ENCODE data around the gene EVX1. TPM values are rescaled to one million over a fixed set of nuclear protein-coding genes. Genes with fewer than 3 reads are reported as not detected.

The EVX1 gene
- not detected in 2 replicates for total RNA-seq (2014; rRNA removed; shearing (Covaris generic))

GRCh38 chr7:27242555-27243339 is at the start of gene EVX1:
Gene EVX1 (plus strand): TSS chr7:27242802. CDS start chr7:27243031, 229 bp downstream.
- Histone ChIP-seq H3K36me3 (replicated peaks; ENCODE audit: control insufficient read depth, insufficient read depth, low read length) (no peaks in the 10 kb centered on the region), H3K27me3 (ENCODE audit: control insufficient read depth, insufficient read depth, low read length) (peaks cover 100% of the 10 kb centered on the region), H3K4me3 (ENCODE audit: insufficient read depth, low read depth, low read length) (no peak within 1 kb of the TSS)
- DNase-seq: peak; percentile 76

- peak; percentile 74 for DNase-seq
- peaks cover 99% of the 10 kb centered on the region for H3K27me3 ChIP-seq (ENCODE audit: control insufficient read depth, insufficient read depth, low read length)
- H3K36me3 ChIP-seq (replicated peaks; ENCODE audit: control insufficient read depth, insufficient read depth, low read length): no peaks in the 10 kb centered on the region
- H3K4me3 ChIP-seq (ENCODE audit: insufficient read depth, low read depth, low read length): no peak overlapping the region
Measured at GRCh38 chr7:27193335-27194001, 49.1 kb upstream of the EVX1 start.

GRCh38 chr7:27194002-27194352 is 48.6 kb upstream of the EVX1 start:
- no peaks in the 10 kb centered on the region for H3K36me3 ChIP-seq (replicated peaks; ENCODE audit: control insufficient read depth, insufficient read depth, low read length)
- DNase-seq: no peak

GRCh38 chr7:27194686-27195379 is 47.8 kb upstream of the EVX1 start:
- DNase-seq: no peak
- Histone ChIP-seq H3K4me3 (ENCODE audit: insufficient read depth, low read depth, low read length) (no peak overlapping the region), H3K36me3 (replicated peaks; ENCODE audit: control insufficient read depth, insufficient read depth, low read length) (no peaks in the 10 kb centered on the region), H3K27me3 (ENCODE audit: control insufficient read depth, insufficient read depth, low read length) (peaks cover 99% of the 10 kb centered on the region)

More at GRCh38 chr7:27194002-27194352, 48.6 kb upstream of the EVX1 start:
- no peak overlapping the region for H3K4me3 ChIP-seq (ENCODE audit: insufficient read depth, low read depth, low read length)
- peaks cover 99% of the 10 kb centered on the region for H3K27me3 ChIP-seq (ENCODE audit: control insufficient read depth, insufficient read depth, low read length)

- Histone ChIP-seq H3K36me3 (replicated peaks; ENCODE audit: control insufficient read depth, insufficient read depth, low read length) (no peaks in the 10 kb centered on the region), H3K27me3 (ENCODE audit: control insufficient read depth, insufficient read depth, low read length) (peaks cover 99% of the 10 kb centered on the region), H3K4me3 (ENCODE audit: insufficient read depth, low read depth, low read length) (no peak overlapping the region)
- DNase-seq: peak; percentile 85
Measured at GRCh38 chr7:27196287-27196767, 46.3 kb upstream of the EVX1 start.

GRCh38 chr7:27197137-27198042 is 45.2 kb upstream of the EVX1 start:
- no peak overlapping the region for H3K4me3 ChIP-seq (ENCODE audit: insufficient read depth, low read depth, low read length)
- DNase-seq: no peak
- H3K36me3 ChIP-seq (replicated peaks; ENCODE audit: control insufficient read depth, insufficient read depth, low read length): no peaks in the 10 kb centered on the region
- H3K27me3 ChIP-seq (ENCODE audit: control insufficient read depth, insufficient read depth, low read length): peaks cover 99% of the 10 kb centered on the region

GRCh38 chr7:27198138-27198841 is 44.3 kb upstream of the EVX1 start:
- H3K4me3 ChIP-seq (ENCODE audit: insufficient read depth, low read depth, low read length): no peak overlapping the region
- H3K27me3 ChIP-seq (ENCODE audit: control insufficient read depth, insufficient read depth, low read length): peaks cover 99% of the 10 kb centered on the region
- no peaks in the 10 kb centered on the region for H3K36me3 ChIP-seq (replicated peaks; ENCODE audit: control insufficient read depth, insufficient read depth, low read length)
- DNase-seq: peak; percentile 55

GRCh38 chr7:27198871-27199801 is 43.5 kb upstream of the EVX1 start:
- DNase-seq: peak; percentile 87
- H3K4me3 ChIP-seq (ENCODE audit: insufficient read depth, low read depth, low read length): no peak overlapping the region
- H3K36me3 ChIP-seq (replicated peaks; ENCODE audit: control insufficient read depth, insufficient read depth, low read length): no peaks in the 10 kb centered on the region
- peaks cover 99% of the 10 kb centered on the region for H3K27me3 ChIP-seq (ENCODE audit: control insufficient read depth, insufficient read depth, low read length)

- peaks cover 99% of the 10 kb centered on the region for H3K27me3 ChIP-seq (ENCODE audit: control insufficient read depth, insufficient read depth, low read length)
- no peaks in the 10 kb centered on the region for H3K36me3 ChIP-seq (replicated peaks; ENCODE audit: control insufficient read depth, insufficient read depth, low read length)
- H3K4me3 ChIP-seq (ENCODE audit: insufficient read depth, low read depth, low read length): peak within 1 kb of the TSS; percentile 19; the same call in 1 of the 2 replicates
- peak; percentile 89 for DNase-seq
Measured at GRCh38 chr7:27199849-27200760, 42.5 kb upstream of the EVX1 start, which contains the start of gene HOXA13. Gene HOXA13 (minus strand): TSS chr7:27200091. CDS start chr7:27200077, 14 bp downstream.

GRCh38 chr7:27200761-27201579 is 41.6 kb upstream of the EVX1 start:
- DNase-seq: no peak

GRCh38 chr7:27201580-27202017 is 41.0 kb upstream of the EVX1 start:
- DNase-seq: no peak
- no peaks in the 10 kb centered on the region for H3K36me3 ChIP-seq (replicated peaks; ENCODE audit: control insufficient read depth, insufficient read depth, low read length)
- H3K27me3 ChIP-seq (ENCODE audit: control insufficient read depth, insufficient read depth, low read length): peaks cover 100% of the 10 kb centered on the region
- no peak overlapping the region for H3K4me3 ChIP-seq (ENCODE audit: insufficient read depth, low read depth, low read length)

More at GRCh38 chr7:27200761-27201579, 41.6 kb upstream of the EVX1 start:
- Histone ChIP-seq H3K4me3 (ENCODE audit: insufficient read depth, low read depth, low read length) (no peak overlapping the region), H3K27me3 (ENCODE audit: control insufficient read depth, insufficient read depth, low read length) (peaks cover 99% of the 10 kb centered on the region), H3K36me3 (replicated peaks; ENCODE audit: control insufficient read depth, insufficient read depth, low read length) (no peaks in the 10 kb centered on the region)

Data from H7 (cell line).